GM19468 (cell line): ENCODE results near the gene PLXNA4.

Experiments used
- ATAC-seq: cut with Tn5 transposase; IDR thresholded peaks from one replicate; pipeline ENCODE4 v1.9.1; 2021; ENCODE audit warnings: mild to moderate bottlenecking, moderate library complexity, moderate number of reproducible peaks; ENCODE audit not compliant: unreplicated experiment; ENCODE audit errors: extremely low read depth

The PLXNA4 gene, protein sequence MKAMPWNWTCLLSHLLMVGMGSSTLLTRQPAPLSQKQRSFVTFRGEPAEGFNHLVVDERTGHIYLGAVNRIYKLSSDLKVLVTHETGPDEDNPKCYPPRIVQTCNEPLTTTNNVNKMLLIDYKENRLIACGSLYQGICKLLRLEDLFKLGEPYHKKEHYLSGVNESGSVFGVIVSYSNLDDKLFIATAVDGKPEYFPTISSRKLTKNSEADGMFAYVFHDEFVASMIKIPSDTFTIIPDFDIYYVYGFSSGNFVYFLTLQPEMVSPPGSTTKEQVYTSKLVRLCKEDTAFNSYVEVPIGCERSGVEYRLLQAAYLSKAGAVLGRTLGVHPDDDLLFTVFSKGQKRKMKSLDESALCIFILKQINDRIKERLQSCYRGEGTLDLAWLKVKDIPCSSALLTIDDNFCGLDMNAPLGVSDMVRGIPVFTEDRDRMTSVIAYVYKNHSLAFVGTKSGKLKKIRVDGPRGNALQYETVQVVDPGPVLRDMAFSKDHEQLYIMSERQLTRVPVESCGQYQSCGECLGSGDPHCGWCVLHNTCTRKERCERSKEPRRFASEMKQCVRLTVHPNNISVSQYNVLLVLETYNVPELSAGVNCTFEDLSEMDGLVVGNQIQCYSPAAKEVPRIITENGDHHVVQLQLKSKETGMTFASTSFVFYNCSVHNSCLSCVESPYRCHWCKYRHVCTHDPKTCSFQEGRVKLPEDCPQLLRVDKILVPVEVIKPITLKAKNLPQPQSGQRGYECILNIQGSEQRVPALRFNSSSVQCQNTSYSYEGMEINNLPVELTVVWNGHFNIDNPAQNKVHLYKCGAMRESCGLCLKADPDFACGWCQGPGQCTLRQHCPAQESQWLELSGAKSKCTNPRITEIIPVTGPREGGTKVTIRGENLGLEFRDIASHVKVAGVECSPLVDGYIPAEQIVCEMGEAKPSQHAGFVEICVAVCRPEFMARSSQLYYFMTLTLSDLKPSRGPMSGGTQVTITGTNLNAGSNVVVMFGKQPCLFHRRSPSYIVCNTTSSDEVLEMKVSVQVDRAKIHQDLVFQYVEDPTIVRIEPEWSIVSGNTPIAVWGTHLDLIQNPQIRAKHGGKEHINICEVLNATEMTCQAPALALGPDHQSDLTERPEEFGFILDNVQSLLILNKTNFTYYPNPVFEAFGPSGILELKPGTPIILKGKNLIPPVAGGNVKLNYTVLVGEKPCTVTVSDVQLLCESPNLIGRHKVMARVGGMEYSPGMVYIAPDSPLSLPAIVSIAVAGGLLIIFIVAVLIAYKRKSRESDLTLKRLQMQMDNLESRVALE (N-terminal part only)

DNA sequence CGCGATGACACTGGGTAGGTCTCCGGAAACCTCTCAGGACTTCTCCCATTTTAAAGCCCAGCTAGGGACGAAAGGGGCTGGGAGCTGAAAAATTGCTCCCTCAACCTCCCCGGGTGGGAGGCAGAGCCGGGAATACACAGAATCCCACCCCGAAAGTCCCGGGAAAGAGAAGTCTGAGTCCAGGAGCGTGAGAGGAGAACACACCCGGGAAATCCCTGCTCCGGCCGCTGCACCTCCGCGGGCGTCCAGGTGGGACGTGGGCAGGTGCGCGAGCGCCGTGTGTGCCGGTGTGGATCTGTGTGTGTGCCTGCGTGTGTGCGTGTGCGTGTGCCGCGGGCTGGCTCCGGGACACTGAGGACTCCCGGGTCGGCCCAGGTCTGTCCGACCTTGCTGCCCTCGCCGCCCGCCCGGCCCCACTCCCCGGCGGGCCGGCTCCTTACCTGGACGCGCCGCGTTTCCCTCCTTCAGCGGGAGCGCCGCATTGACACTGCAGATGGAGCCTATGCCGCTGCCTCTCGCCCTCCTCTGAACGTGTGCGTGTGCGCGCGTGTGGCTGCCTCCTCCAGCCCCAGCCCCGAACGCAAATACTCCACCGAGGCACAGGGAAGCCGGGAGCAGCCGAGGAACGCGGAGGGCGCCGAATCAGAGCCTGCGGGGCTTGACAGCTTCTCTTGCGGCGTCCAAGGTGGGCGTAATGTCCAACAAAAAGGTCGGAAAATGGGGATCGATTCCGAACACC, at the start of gene PLXNA4:
Gene PLXNA4 (minus strand): TSS at position 489 of the 739 bp plus-strand sequence. CDS start 67,777 bp downstream, outside the sequence.
- ATAC-seq = no peak

DNA sequence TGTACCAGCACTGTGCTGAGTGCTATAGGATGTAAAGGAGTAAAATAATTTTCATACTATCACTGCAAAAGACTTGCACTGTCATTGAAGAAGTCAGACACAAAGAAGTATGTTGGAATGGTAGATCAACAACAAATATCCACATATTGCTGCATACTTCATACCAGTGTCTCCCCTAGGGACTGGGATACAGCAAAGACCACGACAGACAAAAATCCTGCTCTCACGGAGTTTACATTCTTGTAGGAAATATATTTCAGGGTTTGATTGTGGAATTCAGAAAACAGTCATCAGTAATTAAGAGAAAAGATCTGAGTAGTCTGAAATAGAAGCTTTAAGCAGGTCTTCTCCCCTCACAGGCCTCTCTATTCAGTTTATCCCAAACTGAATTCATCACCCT, 49.4 kb upstream of the PLXNA4 start:
- no peak for ATAC-seq

GRCh38 chr7:132622081-132622480, 45.8 kb upstream of the PLXNA4 start:
- no peak for ATAC-seq

GRCh38 chr7:132619967-132620366, 43.7 kb upstream of the PLXNA4 start:
- ATAC-seq = no peak

- no peak for ATAC-seq
Measured at GRCh38 chr7:132618956-132619305, 42.7 kb upstream of the PLXNA4 start.

DNA sequence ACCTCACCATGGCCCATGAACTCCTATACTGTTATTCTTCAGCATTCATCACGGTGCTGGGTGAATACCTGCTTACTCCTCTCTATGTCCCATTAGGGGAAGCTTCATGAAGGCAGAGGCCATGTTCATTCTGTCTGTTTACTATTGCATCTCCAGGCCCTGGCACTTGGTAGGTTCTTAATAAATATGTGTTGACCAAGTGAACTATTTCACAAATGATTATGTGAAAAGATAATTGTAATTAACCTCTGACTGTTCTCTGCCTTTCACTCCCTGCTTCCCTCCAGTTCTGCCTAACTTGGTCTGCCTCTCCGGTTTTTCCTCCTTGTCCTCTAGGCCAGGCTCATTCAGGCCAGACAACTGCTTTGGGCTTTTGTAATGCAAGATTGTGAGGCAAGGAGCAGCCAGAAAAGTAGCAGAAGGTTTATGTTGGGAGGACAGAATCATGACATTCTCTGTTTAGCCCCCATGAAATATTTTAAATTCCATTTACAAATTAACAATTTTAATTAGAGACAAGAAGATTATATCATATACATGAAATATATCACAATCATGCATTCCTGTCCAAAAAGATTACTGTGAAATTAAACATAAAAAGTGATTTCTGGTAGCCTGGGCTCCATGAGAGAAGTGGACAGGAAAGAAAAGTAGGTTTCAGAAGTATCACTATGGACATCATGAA, 42.1 kb upstream of the PLXNA4 start:
- no peak for ATAC-seq

DNA sequence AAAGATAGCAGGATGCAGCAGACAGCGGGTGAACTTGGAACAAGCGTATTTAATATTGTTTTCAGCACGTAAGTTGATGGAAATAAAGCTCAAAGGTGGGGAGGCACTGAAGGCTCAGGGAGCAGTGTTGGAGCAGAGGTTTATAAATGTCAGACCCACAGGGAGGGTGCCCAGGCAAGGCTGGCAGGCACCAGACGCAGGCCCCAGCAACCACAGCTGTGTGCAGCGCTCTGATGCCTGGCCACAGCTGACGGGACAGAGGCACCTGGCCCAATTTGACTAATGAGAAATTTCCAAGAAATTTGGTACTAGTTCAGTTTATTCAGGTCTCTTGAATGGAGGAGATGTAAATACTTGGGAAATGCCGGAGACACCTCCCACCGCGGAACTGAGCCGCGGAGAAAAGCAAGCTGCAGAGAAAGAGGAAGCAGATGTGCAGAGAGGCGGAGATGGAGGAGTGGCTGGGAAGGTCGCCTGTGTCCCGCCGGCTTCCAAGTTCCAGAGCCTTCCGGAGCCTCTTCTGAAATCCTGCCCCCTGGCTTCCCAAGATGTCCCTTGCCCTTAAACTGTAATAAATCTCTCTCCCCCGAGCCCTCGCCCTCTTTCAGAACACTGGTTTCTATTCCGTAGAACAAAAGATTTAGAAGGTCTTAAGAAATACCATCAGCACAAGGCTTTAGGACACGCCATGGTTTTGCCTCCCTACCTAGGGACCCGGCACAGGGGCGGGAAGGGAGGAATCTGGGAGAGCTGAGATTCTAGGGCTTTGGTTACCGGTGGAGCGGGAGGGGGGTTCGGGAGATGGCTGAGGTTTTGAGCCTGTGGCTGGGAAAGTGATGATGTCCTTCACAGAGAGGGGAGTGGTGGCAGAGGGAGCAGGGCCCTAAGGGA, 38.4 kb upstream of the PLXNA4 start:
- ATAC-seq = no peak

- no peak for ATAC-seq
Measured at GRCh38 chr7:132613737-132614136, 37.5 kb upstream of the PLXNA4 start.

DNA sequence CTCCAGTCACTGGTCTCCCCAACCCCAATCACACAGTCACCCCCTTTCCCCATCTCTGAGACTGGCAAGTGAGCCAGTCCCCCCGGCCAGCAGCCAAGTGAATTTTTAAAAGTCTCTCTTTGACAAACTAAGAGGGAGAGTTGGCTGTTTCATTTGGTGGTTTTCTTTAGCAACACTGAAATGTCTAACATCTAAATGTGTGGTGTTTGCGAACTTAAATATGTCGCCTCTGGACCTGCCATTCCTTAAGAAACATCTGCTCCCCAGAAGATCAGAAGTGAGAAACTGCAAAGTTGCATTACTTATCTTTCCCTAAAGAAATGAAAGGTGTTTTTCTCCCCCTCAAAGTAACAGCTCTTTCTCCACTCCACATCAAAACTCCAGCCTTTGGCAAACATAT, 34.7 kb upstream of the PLXNA4 start:
- ATAC-seq = no peak

GRCh38 chr7:132609906-132610520, 33.7 kb upstream of the PLXNA4 start:
- no peak for ATAC-seq

GRCh38 chr7:132609222-132609621, 33.0 kb upstream of the PLXNA4 start:
- no peak for ATAC-seq

DNA sequence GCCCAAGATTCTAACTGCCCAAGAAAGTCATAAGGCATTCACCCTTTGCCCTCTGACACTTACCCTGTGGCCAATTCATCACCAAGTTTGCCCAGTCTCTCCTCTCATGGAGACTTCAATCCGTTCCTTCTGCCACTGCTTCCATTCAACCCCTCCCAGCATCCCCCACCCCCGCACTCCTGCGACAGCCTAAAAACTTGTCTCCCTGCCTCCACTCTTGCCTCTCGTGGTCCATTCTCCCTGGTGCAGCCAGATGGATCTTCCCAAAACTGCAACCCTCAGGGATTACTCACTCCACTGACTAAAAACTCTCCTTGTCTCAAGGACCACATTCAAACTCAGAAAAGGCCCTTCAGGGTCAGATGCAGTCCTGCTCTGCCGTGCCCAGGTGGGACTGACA, 32.3 kb upstream of the PLXNA4 start:
- ATAC-seq = no peak

DNA sequence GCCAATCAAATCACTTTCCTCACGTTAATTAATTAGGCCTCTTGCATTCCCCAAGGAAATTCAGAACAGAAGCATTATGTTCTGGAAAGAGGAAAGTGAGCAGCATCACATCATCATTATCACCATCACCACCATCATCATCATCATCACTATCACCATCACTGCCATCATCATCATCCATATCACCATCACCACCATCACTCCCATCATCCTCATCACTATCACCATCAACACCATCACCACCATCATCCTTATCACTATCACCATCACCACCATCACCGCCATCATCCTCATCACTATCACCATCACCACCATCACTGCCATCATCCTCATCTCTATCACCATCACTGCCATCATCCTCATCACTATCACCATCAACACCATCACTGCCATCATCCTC, 31.4 kb upstream of the PLXNA4 start:
- ATAC-seq = no peak

DNA sequence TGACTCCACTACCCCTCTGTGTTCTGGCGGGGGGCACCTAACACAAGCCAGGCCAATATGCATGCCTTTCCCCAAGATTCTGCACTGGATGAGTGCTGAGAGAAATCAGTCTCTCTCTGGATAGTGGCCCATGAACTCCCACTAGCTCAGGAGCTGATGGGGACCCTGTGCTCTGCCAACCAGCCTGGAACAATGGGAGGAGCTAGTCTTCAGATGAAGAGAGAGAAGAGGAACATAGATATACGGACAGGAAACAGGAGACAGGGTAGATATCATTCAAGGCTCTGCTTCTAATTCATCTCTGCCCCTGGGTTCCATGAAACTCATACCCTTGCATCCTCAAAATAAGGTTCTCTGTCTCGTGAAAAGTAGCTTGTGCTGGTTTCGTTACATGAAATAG, 27.9 kb upstream of the PLXNA4 start:
- ATAC-seq = no peak

DNA sequence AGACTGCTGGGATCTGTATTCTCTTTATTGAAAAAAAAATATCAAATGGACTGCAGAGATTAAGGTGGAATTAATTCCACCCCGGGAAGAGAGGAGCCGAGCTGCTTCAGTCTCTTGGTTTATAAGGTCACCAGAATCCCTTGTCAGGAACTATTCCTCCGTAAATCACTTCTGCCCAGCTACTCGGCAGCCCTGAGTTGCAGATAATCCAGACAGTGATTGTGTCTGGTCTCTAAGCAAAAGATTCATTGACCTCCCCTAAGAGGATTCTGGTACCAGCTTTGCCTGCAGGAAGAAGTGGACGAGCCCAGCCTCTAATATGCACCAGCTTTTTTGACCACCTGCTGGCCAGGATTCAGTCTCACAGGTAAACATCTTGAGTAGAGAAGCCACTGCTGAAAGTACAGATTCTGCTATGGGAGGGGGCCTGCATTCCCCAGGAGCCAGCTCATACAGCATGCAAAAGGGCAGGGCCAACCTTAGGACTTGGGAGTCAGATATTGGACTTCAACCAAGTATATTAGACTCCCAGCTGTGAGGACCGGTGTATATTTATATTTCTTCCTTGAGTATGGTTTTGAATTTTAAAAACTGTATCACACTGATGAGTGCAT, 27.1 kb upstream of the PLXNA4 start:
- ATAC-seq = no peak

GRCh38 chr7:132601783-132602182, 25.5 kb upstream of the PLXNA4 start:
- ATAC-seq = no peak

DNA sequence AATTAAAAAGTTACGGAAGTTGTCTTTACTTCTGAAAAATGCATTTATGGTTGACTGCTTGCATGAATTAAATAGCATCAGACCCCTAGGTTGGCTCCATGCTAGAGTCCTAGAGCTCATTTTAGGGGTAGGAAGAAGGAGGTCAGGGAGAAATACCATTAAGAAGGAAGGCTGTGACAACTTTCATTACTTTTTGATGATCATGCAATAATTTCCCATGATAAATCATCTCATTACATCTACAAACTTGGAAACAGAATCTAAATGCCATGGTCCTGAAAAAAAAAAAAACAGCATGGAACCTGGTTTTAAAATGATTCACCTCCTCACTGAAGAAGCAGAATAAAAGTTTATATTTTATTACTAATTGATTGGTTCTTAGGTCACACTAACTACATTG, 20.3 kb upstream of the PLXNA4 start:
- no peak for ATAC-seq
